Stimulated activated CD4-positive, alpha-beta T cell treated with anti-CD3 and anti-CD28 coated beads, Interleukin-12 subunit alpha, Interleukin-12 subunit beta, amount 100 ng/mL, for 48 hours (primary cell): ENCODE results near the gene DENND6A.

Experiments used
- DNase-seq, 3 donors: peaks; one replicate each; pipeline ENCODE4 v3.0.0-alpha.2; 2020; ENCODE audit warnings: low read depth in 2 of 3, low spot score in 1 of 3

DENND6A gene

DNA sequence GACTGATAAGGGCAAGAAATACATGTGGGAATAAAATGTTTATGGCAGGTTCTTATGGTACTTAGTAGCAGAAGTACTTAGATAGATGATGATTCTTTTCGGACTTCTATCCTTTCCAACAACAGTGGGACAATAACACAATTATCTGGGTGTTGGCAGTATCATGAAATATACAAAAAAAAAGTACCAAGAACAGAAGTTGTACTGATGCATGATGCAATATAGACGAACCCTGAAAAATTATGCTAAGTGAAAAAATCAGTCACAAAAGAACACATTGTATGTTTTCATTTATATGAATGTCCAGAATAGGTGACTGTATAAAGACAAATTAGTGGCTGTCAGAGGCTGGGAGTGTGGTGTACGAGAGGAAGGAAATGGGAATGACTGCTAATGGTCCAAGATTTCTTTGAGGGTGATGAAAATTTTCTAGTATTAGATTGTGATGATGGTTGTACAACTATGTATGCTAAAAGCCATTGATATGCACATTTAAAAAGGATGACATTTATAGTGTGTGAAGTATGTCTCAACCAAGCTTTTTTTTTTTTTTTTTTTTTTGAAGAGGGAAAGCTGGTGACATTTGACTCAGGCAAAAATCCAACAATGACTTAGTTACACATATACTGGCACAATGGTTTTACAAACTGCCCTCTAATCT, 116.8 kb downstream of the DENND6A start:
- no peak for DNase-seq
